Trophoblast cell (in vitro differentiated cells and primary cell): ENCODE results near the gene SEC61B.

Experiments used
- DNase-seq, 2 donors: peaks; one replicate each; pipeline ENCODE4 v3.0.0-alpha.2; 2016
- H2AFZ ChIP-seq: 2 replicates; pipeline ENCODE4 v1.6.1; 2013; ENCODE audit warnings: low read length, moderate library complexity, mild to moderate bottlenecking; ENCODE audit not compliant: insufficient read depth, poor library complexity
- H2AK5ac ChIP-seq: 2 replicates; pipeline ENCODE4 v1.6.1; 2013; ENCODE audit warnings: mild to moderate bottlenecking, low read length
- H2BK120ac ChIP-seq: 2 replicates; pipeline ENCODE4 v1.6.1; 2013; ENCODE audit warnings: low read length, mild to moderate bottlenecking, moderate library complexity; ENCODE audit not compliant: insufficient read depth, poor library complexity
- H2BK12ac ChIP-seq: 2 replicates; pipeline ENCODE4 v1.6.1; 2013; ENCODE audit warnings: mild to moderate bottlenecking, low read length, moderate library complexity
- H2BK5ac ChIP-seq: 2 replicates; pipeline ENCODE4 v1.6.1; 2013; ENCODE audit warnings: low read length, low read depth, moderate library complexity, mild to moderate bottlenecking; ENCODE audit not compliant: poor library complexity
- H3K14ac ChIP-seq: 2 replicates; pipeline ENCODE4 v1.6.1; 2013; ENCODE audit warnings: mild to moderate bottlenecking, low read length
- H3K18ac ChIP-seq: 2 replicates; pipeline ENCODE4 v1.6.1; 2013; ENCODE audit warnings: mild to moderate bottlenecking, low read length
- H3K23ac ChIP-seq: 2 replicates; pipeline ENCODE4 v1.6.1; 2013; ENCODE audit warnings: low read length
- H3K27ac ChIP-seq: 2 replicates; pipeline ENCODE4 v1.5.1; 2013; ENCODE audit warnings: low read depth, mild to moderate bottlenecking, inconsistent platforms, low read length, moderate library complexity
- H3K27me3 ChIP-seq: 2 replicates; pipeline ENCODE4 v1.6.1; 2013; ENCODE audit warnings: inconsistent platforms, mild to moderate bottlenecking, low read length, moderate library complexity; ENCODE audit not compliant: insufficient read depth
- H3K36me3 ChIP-seq, 2 experiments: 1 replicate in 1 of 2; 2 replicates in 1 of 2; pipeline ENCODE4 v1.6.1; 2013; ENCODE audit warnings: low read length in 2 of 2, mild to moderate bottlenecking in 2 of 2, moderate library complexity in 1 of 2; ENCODE audit not compliant: insufficient read depth in 2 of 2, control insufficient read depth in 1 of 2
- H3K4ac ChIP-seq: 2 replicates; pipeline ENCODE4 v1.6.1; 2013; ENCODE audit warnings: low read depth, mild to moderate bottlenecking, low read length, moderate library complexity
- H3K4me1 ChIP-seq, 2 experiments: 1 replicate in 1 of 2; 2 replicates in 1 of 2; pipeline ENCODE4 v1.6.1; 2013; ENCODE audit warnings: low read length in 2 of 2, mild to moderate bottlenecking in 2 of 2, moderate library complexity in 1 of 2; ENCODE audit not compliant: insufficient read depth in 2 of 2, control insufficient read depth in 1 of 2
- H3K4me2 ChIP-seq: 2 replicates; pipeline ENCODE4 v1.6.1; 2013; ENCODE audit warnings: inconsistent platforms, mild to moderate bottlenecking, low read length, moderate library complexity
- H3K4me3 ChIP-seq: 2 replicates; pipeline ENCODE4 v1.5.1; 2013; ENCODE audit warnings: mild to moderate bottlenecking, low read depth, low read length, inconsistent platforms
- H3K79me1 ChIP-seq: one replicate; pipeline ENCODE4 v1.6.1; 2013; ENCODE audit warnings: low read length
- H3K79me2 ChIP-seq: 2 replicates; pipeline ENCODE4 v1.6.1; 2013; ENCODE audit warnings: low read length, mild to moderate bottlenecking; ENCODE audit not compliant: control insufficient read depth, insufficient read depth, poor library complexity
- H3K9ac ChIP-seq: 2 replicates; pipeline ENCODE4 v1.6.1; 2013; ENCODE audit warnings: mild to moderate bottlenecking, low read length
- H3K9me3 ChIP-seq: 2 replicates; pipeline ENCODE4 v1.6.1; 2013; ENCODE audit warnings: low read depth, mild to moderate bottlenecking, control low read depth, inconsistent platforms, low read length; ENCODE audit not compliant: insufficient read depth
- H4K12ac ChIP-seq: 2 replicates; pipeline ENCODE4 v1.6.1; 2013; ENCODE audit warnings: low read depth, mild to moderate bottlenecking, low read length, moderate library complexity
- H4K8ac ChIP-seq: 2 replicates; pipeline ENCODE4 v1.6.1; 2013; ENCODE audit warnings: low read depth, mild to moderate bottlenecking, low read length, moderate library complexity
- H4K91ac ChIP-seq: one replicate; pipeline ENCODE4 v1.6.1; 2013; ENCODE audit warnings: low read depth, mild to moderate bottlenecking, low read length, moderate library complexity
- WGBS: extraction: QIAGEN DNeasy Blood & Tissue Kit; methylation state at CpG from one replicate; pipeline ENCODE4 v1.1.7; 2013; ENCODE audit warnings: missing lambda C conversion rate; ENCODE audit not compliant: insufficient read length, insufficient coverage; ENCODE audit errors: extremely low coverage; 5-methylcytosine and 5-hydroxymethylcytosine counted together

SEC61B gene

GRCh38 chr9:99239341-99240060, 17.4 kb downstream of the SEC61B start:
- no peak overlapping the region for H3K4ac ChIP-seq
- no peak overlapping the region for H2AK5ac ChIP-seq
- no peaks in the 10 kb centered on the region for H3K79me1 ChIP-seq
- H2BK5ac ChIP-seq, result no peak overlapping the region
- no peak for DNase-seq
- H3K18ac ChIP-seq, result no peak overlapping the region
- H3K27ac ChIP-seq, result no peak overlapping the region
- no peaks in the 10 kb centered on the region for H3K27me3 ChIP-seq
- peaks cover 0 to 4% of the 10 kb centered on the region in 2 experiments for H3K36me3 ChIP-seq
- no peak overlapping the region for H4K8ac ChIP-seq
- H2BK12ac ChIP-seq, result no peak overlapping the region
- no CpG with 5 or more reads among the region's 6 CpGs for WGBS
- H3K4me2 ChIP-seq, result no peak overlapping the region
- H3K14ac ChIP-seq, result no peak overlapping the region
- no peaks in the 10 kb centered on the region for H3K79me2 ChIP-seq
- H4K91ac ChIP-seq, result no peak overlapping the region
- no peak overlapping the region for H3K9ac ChIP-seq
- no peak overlapping the region for H3K23ac ChIP-seq
- no peak overlapping the region for H4K12ac ChIP-seq
- H3K4me1 ChIP-seq, result peaks cover 0 to 9% of the 10 kb centered on the region in 2 experiments
- no peak overlapping the region for H3K4me3 ChIP-seq
- H2BK120ac ChIP-seq, result no peak overlapping the region
- H3K9me3 ChIP-seq, result no peaks in the 10 kb centered on the region
- no peak overlapping the region for H2AFZ ChIP-seq

GRCh38 chr9:99241106-99241505, 19.0 kb downstream of the SEC61B start:
- Histone ChIP-seq H3K23ac (no peak overlapping the region), H3K4me1 (peaks cover 0 to 9% of the 10 kb centered on the region in 2 experiments), H3K36me3 (peaks cover 0 to 2% of the 10 kb centered on the region in 2 experiments), H2AFZ (no peak overlapping the region), H3K27ac (no peak overlapping the region), H3K18ac (no peak overlapping the region), H3K14ac (no peak overlapping the region), H2AK5ac (no peak overlapping the region), H3K4ac (no peak overlapping the region), H2BK120ac (no peak overlapping the region), H3K27me3 (no peaks in the 10 kb centered on the region), H3K79me2 (no peaks in the 10 kb centered on the region), H3K79me1 (no peaks in the 10 kb centered on the region), H2BK5ac (no peak overlapping the region), H4K91ac (no peak overlapping the region), H3K9ac (no peak overlapping the region), H4K8ac (no peak overlapping the region), H4K12ac (no peak overlapping the region), H3K9me3 (no peaks in the 10 kb centered on the region), H2BK12ac (no peak overlapping the region), H3K4me2 (no peak overlapping the region), H3K4me3 (no peak overlapping the region)
- WGBS, result no CpG with 5 or more reads among the region's 7 CpGs
- peak in 1 of 2 donors; percentile 16 for DNase-seq

DNA sequence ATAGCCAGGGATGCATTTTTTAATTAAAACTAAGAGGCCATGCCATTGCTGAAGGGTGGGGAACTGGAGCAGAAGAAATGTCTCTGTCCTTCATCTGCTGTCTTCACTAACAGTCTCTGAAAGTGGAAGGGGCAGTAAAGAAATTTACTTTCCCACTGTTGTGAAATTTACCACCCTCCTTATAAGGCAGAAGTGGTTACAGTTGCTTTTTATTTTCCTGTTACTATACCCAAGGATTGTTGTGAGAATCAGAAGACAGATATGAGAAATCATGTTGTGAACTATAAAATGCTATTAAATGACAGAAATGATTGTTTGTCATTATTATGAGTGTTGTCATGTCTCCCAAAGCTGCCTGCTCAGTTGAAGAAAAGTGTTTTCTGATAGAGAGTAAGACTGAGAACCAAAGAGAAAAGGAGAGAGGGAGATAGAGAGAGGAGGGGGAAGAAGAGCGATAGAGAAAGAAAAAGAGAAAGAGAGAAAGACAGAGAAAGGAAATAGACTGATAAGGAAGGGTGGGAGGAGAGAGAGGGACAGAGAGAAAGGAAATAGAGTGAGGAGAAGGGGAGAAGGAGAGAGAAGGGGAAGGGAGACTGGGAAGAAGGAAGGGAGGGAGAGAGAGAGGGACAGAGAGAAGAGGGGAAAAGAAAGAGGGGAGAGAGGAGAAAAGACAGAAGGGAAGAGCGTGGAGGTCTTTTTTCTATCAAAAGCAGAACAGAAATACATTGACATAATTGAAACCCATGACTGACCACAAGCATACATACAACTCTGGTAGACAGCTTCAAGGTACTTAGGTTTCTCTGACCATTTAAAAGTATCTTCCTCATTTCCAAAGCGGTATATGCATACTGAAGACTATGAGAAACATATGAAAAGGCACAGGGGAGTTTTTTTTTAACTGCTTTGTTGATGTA, 22.5 kb downstream of the SEC61B start:
- no peaks in the 10 kb centered on the region for H3K4me1 ChIP-seq
- 100% methylated on average over 1 of the region's 3 CpGs for WGBS
- peaks cover 0 to 2% of the 10 kb centered on the region in 2 experiments for H3K36me3 ChIP-seq
- no peak overlapping the region for H3K18ac ChIP-seq
- no peak overlapping the region for H2AK5ac ChIP-seq
- H3K9me3 ChIP-seq, result no peaks in the 10 kb centered on the region
- no peak overlapping the region for H3K23ac ChIP-seq
- no peak overlapping the region for H2BK120ac ChIP-seq
- H3K9ac ChIP-seq, result no peak overlapping the region
- H3K27ac ChIP-seq, result no peak overlapping the region
- H3K4ac ChIP-seq, result no peak overlapping the region
- H3K27me3 ChIP-seq, result no peaks in the 10 kb centered on the region
- no peak overlapping the region for H4K12ac ChIP-seq
- no peak overlapping the region for H2AFZ ChIP-seq
- H3K79me2 ChIP-seq, result no peaks in the 10 kb centered on the region
- no peak overlapping the region for H4K8ac ChIP-seq
- no peak overlapping the region for H4K91ac ChIP-seq
- no peaks in the 10 kb centered on the region for H3K79me1 ChIP-seq
- H2BK12ac ChIP-seq, result no peak overlapping the region
- DNase-seq, result no peak
- no peak overlapping the region for H3K4me2 ChIP-seq
- H3K4me3 ChIP-seq, result no peak overlapping the region
- no peak overlapping the region for H3K14ac ChIP-seq
- H2BK5ac ChIP-seq, result no peak overlapping the region

GRCh38 chr9:99249619-99250018, 27.5 kb downstream of the SEC61B start:
- no peaks in the 10 kb centered on the region for H3K27me3 ChIP-seq
- no peak overlapping the region for H2BK120ac ChIP-seq
- no peaks in the 10 kb centered on the region for H3K4me1 ChIP-seq
- H3K79me1 ChIP-seq, result no peaks in the 10 kb centered on the region
- H3K27ac ChIP-seq, result no peak overlapping the region
- H3K36me3 ChIP-seq, result no peaks in the 10 kb centered on the region
- H3K18ac ChIP-seq, result no peak overlapping the region
- H2AK5ac ChIP-seq, result no peak overlapping the region
- H4K8ac ChIP-seq, result no peak overlapping the region
- no peak overlapping the region for H3K4me2 ChIP-seq
- no peak overlapping the region for H2BK12ac ChIP-seq
- no peak overlapping the region for H3K14ac ChIP-seq
- H3K4me3 ChIP-seq, result no peak overlapping the region
- no peaks in the 10 kb centered on the region for H3K9me3 ChIP-seq
- no peak overlapping the region for H3K23ac ChIP-seq
- H4K12ac ChIP-seq, result no peak overlapping the region
- no peak overlapping the region for H3K4ac ChIP-seq
- H3K79me2 ChIP-seq, result no peaks in the 10 kb centered on the region
- no peak overlapping the region for H2BK5ac ChIP-seq
- H4K91ac ChIP-seq, result no peak overlapping the region
- H3K9ac ChIP-seq, result no peak overlapping the region
- no peak overlapping the region for H2AFZ ChIP-seq
- DNase-seq, result no peak
